Fibroblast of lung (primary cell): ENCODE results near the gene CMTM7. TPM values are rescaled to one million over a fixed set of nuclear protein-coding genes. Genes with fewer than 3 reads are reported as not detected.
"Not testable (repeated sequence)": the region's sequence is repeated elsewhere in the genome, so short reads cannot be mapped to it uniquely, and the experiment has no call there.

ENCODE experiments used
- DNase-seq, 2 donors: peaks; one replicate each; pipeline versions ENCODE4 v3.0.0 to v3.0.0-alpha.2; 2010; ENCODE audit warnings: low read depth in 2 of 2
- H2AFZ ChIP-seq: 2 replicates; pipeline ENCODE4 v1.5.1; 2012; ENCODE audit warnings: low read length, control low read depth, inconsistent platforms
- H3K27ac ChIP-seq: 2 replicates; pipeline ENCODE4 v1.5.1; 2011; ENCODE audit warnings: low read length, control low read depth; ENCODE audit not compliant: insufficient read depth
- H3K27me3 ChIP-seq: 2 replicates; pipeline ENCODE4 v1.5.1; 2011; ENCODE audit warnings: mild to moderate bottlenecking, low read length; ENCODE audit not compliant: control insufficient read depth, insufficient read depth
- H3K36me3 ChIP-seq: 2 replicates; pipeline ENCODE4 v1.5.1; 2011; ENCODE audit warnings: low read length; ENCODE audit not compliant: control insufficient read depth, insufficient read depth
- H3K4me1 ChIP-seq: 2 replicates; pipeline ENCODE4 v1.5.1; 2011; ENCODE audit warnings: low read length; ENCODE audit not compliant: control insufficient read depth, insufficient read depth; ENCODE audit errors: extremely low read depth
- H3K4me2 ChIP-seq: 2 replicates; pipeline ENCODE4 v1.5.1; 2011; ENCODE audit warnings: low read length, control low read depth; ENCODE audit not compliant: insufficient read depth; ENCODE audit errors: extremely low read depth
- H3K4me3 ChIP-seq, 4 experiments: fragments of 200-600 bp in 1 of 4; sonication (generic) in 1 of 4; replicated peaks in 1 of 4; 2 replicates each; pipeline ENCODE4 v1.5.1; 2011 to 2016; ENCODE audit warnings: low read length in 4 of 4, low read depth in 3 of 4, mild to moderate bottlenecking in 3 of 4, control low read depth in 2 of 4, inconsistent platforms in 1 of 4, mixed read lengths in 1 of 4; ENCODE audit not compliant: insufficient read depth in 1 of 4; ENCODE audit errors: control extremely low read depth in 1 of 4
- H3K79me2 ChIP-seq: 2 replicates; pipeline ENCODE4 v1.5.1; 2012; ENCODE audit warnings: mild to moderate bottlenecking, low read length, inconsistent platforms; ENCODE audit not compliant: control insufficient read depth, insufficient read depth
- H3K9ac ChIP-seq: 2 replicates; pipeline ENCODE4 v1.5.1; 2011; ENCODE audit warnings: mild to moderate bottlenecking, low read length, control low read depth; ENCODE audit not compliant: insufficient read depth
- H3K9me3 ChIP-seq: 2 replicates; pipeline ENCODE4 v1.5.1; 2012; ENCODE audit warnings: low read depth, low read length; ENCODE audit not compliant: control insufficient read depth, insufficient read depth
- H4K20me1 ChIP-seq: 2 replicates; pipeline ENCODE4 v1.5.1; 2011; ENCODE audit warnings: low read length; ENCODE audit not compliant: control insufficient read depth, insufficient read depth; ENCODE audit errors: extremely low read depth
- EZH2 ChIP-seq: IDR thresholded peaks from 2 replicates; pipeline ENCODE4 v1.5.1; 2012; ENCODE audit warnings: low read length, control low read depth, mild to moderate bottlenecking; ENCODE audit errors: missing control alignments
- polyA plus RNA-seq, 2 donors: library from polyadenylated mRNA; depleted of rRNA in 1 of 2; stranded (reverse) in 1 of 2; unstranded in 1 of 2; fragments of >200 nt; gene quantifications; 2 replicates each; pipeline ENCODE4 v1.2.1, GENCODE V29; 2011 to 2012; ENCODE audit warnings: missing spikeins in 1 of 2
- total RNA-seq: library from RNA; depleted of rRNA; stranded (reverse); fragments of >200 nt; gene quantifications from 2 replicates; pipeline ENCODE4 v1.2.1, GENCODE V29; 2014
- TF ChIP-seq, protein P1 (sequence below), 2 donors: IDR thresholded peaks in 1 of 2; conservative IDR thresholded peaks in 1 of 2; 1 replicate in 1 of 2; 2 replicates in 1 of 2; pipeline ENCODE4 v1.5.1; 2011 to 2012; ENCODE audit warnings: low read length in 2 of 2, control low read depth in 1 of 2, inconsistent platforms in 1 of 2, low read depth in 1 of 2, mild to moderate bottlenecking in 1 of 2

The CMTM7 gene
- total and polyA plus RNA-seq, 2 donors (not counting 1 experiment from before 2014, with no cell fraction given) = 3.5 to 9.3 TPM

DNA sequence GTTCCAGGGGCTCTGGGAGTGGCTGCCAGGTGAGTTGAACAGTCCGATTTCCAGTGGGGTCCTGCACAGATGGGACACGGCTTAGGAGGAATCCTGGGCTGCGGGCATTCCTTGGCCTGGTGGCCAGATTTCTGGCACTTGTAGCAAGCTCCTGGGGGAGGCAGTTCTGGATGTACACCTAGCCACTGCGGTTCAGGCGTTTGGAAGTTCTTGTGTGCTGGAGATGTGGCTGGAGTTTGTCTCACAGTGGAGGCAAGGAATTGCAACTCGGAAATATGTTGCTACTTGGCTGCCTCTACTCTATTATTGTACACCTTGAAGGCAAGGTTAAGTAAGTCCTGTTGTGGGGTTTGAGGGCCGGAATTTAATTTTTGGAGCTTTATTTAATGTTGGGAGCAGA, 73.1 kb downstream of the CMTM7 start:
- not testable (repeated sequence) for H3K9ac ChIP-seq, H3K79me2 ChIP-seq, H3K4me2 ChIP-seq, H4K20me1 ChIP-seq, DNase-seq, H3K9me3 ChIP-seq, H3K27ac ChIP-seq, H3K27me3 ChIP-seq, H3K4me1 ChIP-seq, H3K36me3 ChIP-seq, H2AFZ ChIP-seq, H3K4me3 ChIP-seq

DNA sequence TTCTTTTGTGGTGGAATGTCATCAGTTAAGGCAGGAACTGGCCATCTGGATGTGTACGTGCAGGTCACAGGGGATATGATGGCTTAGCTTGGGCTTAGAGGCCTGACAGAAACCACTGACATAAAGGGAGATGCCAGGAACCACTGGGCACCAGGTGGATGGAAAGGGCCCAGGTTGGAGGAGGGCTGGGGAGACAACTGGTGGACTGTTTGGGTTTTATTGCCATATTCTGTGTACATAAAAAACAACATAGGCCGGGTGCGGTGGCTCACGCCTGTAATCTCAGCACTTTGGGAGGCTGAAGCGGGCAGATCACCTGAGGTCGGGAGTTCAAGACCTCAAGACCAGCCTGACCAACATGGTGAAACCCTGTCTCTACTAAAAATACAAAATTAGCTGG, 75.2 kb downstream of the CMTM7 start:
- H2AFZ ChIP-seq, H3K4me3 ChIP-seq, H3K36me3 ChIP-seq, H3K9me3 ChIP-seq, H3K79me2 ChIP-seq, H4K20me1 ChIP-seq, H3K27me3 ChIP-seq, H3K4me1 ChIP-seq, H3K9ac ChIP-seq, DNase-seq, H3K4me2 ChIP-seq, H3K27ac ChIP-seq: not testable (repeated sequence)

DNA sequence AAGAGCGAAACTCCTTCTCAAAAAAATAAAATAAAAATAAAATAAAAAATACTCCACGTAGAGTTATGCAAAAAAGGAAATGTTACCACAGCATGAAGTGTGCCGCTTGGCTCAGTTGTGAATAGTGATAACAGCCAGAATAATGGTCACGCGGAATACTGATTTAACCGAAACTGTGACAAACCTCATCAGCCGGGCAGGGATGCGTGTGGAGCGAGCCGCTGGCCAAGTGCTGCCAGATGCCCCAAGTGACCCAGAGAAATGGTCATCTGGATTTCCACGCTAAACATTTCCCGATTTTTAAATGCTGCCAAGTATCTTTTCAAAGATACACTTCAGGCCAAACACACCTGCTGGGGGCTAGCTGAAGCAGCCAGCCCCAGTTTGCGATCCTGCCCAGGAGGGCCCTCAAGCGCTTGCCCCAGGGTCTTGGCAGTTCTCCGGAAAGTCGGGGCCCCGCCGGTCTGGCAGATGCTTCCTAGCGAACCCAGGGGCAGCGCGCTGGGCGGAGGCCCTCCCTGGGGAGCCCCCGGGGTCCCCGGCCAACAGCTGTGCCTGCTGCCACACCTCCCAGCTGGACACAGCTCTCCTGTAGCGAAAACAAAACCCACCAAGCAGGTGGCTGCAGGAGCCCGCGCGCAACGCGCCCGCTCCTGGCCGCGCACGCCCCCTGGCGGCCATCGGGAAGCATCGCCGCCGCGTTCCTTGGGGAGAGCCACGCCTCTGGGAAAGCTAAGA, 75.8 kb downstream of the CMTM7 start:
- no peak overlapping the region for H3K9ac ChIP-seq
- H3K9me3 ChIP-seq = no peaks in the 10 kb centered on the region
- H3K4me3 ChIP-seq = peak overlapping the region in 1 of 4 experiments; percentile 40
- H3K4me1 ChIP-seq = peaks cover 2% of the 10 kb centered on the region
- H3K27ac ChIP-seq = no peak overlapping the region
- H3K36me3 ChIP-seq = peaks cover 1% of the 10 kb centered on the region
- H3K4me2 ChIP-seq = no peak overlapping the region
- no peaks in the 10 kb centered on the region for H4K20me1 ChIP-seq
- H3K79me2 ChIP-seq = no peaks in the 10 kb centered on the region
- DNase-seq = peak; percentile 45 to 56
- no peaks in the 10 kb centered on the region for H3K27me3 ChIP-seq
- no peak for TF ChIP-seq EZH2
- TF ChIP-seq, protein P1, sequence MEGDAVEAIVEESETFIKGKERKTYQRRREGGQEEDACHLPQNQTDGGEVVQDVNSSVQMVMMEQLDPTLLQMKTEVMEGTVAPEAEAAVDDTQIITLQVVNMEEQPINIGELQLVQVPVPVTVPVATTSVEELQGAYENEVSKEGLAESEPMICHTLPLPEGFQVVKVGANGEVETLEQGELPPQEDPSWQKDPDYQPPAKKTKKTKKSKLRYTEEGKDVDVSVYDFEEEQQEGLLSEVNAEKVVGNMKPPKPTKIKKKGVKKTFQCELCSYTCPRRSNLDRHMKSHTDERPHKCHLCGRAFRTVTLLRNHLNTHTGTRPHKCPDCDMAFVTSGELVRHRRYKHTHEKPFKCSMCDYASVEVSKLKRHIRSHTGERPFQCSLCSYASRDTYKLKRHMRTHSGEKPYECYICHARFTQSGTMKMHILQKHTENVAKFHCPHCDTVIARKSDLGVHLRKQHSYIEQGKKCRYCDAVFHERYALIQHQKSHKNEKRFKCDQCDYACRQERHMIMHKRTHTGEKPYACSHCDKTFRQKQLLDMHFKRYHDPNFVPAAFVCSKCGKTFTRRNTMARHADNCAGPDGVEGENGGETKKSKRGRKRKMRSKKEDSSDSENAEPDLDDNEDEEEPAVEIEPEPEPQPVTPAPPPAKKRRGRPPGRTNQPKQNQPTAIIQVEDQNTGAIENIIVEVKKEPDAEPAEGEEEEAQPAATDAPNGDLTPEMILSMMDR (conservative IDR thresholded peaks at IDR 0.05 in 1 of 2, IDR thresholded peaks at IDR 0.05 in 1 of 2; ENCODE audit: low read depth in 1 of 2, low read length in 2 of 2) = peak; percentile 86 to 95
- H2AFZ ChIP-seq = no peak overlapping the region

DNA sequence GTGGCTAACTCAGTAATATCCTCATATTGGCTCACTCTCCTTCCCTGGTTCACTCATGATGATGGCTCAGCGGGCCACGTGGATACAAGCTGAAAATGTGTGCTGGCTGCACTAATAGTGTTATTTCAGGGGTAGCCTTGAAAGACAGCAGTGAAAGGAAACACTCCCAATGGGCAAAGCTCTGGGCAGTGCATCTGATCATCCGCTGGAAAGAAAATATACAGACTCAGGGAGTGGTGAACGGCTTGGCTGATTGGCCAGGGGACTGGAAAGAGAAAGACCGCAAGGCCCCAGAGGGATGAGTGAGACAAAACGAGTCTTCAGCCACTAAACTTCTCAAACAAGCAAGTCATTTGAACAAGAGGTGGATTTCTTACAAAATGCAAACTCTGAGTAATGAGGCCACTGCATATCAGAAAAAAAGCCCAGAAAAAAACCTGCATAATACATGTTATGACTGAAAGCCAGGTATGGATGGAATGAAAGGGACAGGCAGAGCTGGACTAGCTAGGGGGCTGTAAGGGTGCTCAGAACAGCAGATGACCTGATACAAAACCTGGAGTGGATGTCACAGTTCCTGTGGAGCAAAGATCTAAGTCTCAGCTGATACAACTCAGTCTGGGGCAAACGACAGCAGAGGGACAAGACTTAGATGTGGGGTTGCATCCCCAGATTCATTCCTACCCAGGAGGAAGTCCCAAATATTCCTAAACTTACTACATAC, 77.7 kb downstream of the CMTM7 start:
- Histone ChIP-seq H3K4me1 (peaks cover 2% of the 10 kb centered on the region), H3K27ac (no peak overlapping the region), H3K9ac (no peak overlapping the region), H4K20me1 (no peaks in the 10 kb centered on the region), H3K4me3 (no peak overlapping the region), H3K79me2 (no peaks in the 10 kb centered on the region), H3K9me3 (no peaks in the 10 kb centered on the region), H2AFZ (no peak overlapping the region), H3K27me3 (no peaks in the 10 kb centered on the region), H3K36me3 (peaks cover 1% of the 10 kb centered on the region), H3K4me2 (no peak overlapping the region)
- no peak for TF ChIP-seq EZH2
- TF ChIP-seq, protein P1 (conservative IDR thresholded peaks at IDR 0.05 in 1 of 2, IDR thresholded peaks at IDR 0.05 in 1 of 2; ENCODE audit: low read depth in 1 of 2, low read length in 2 of 2) = no peak
- DNase-seq = no peak
